ENCODE data around the gene NRP1. TPM values are rescaled to one million over a fixed set of nuclear protein-coding genes. Genes with fewer than 3 reads are reported as not detected.

The NRP1 gene
- total and polyA plus RNA-seq, 12 donors = 45.3 to 229 (median 157) TPM

- Histone ChIP-seq H3K9me3 (no peaks in the 10 kb centered on the region), H3K27me3 (no peaks in the 10 kb centered on the region), H3K36me3 (peaks cover 0 to 100% (median 56%) of the 10 kb centered on the region in 9 donors), H3K4me3 (no peak overlapping the region), H3K4me1 (peaks cover 3 to 81% (median 44%) of the 10 kb centered on the region in 9 donors), H3K27ac (peak overlapping the region in 3 of 10 donors; percentile 26 to 83 (median 30))
- DNase-seq (no peak), ATAC-seq (no peak)
- 92 to 95% methylated on average over 5 of the region's 5 CpGs for WGBS, 2 donors
- intact Hi-C loops (cut with DNase I) = loop anchor here in 8 of 10 donors (5.0 to 10.0 kb wide), 5 partner anchors 33 to 1435 kb away; partner anchors contain the start of gene NRP1 (in 1 of the 8)
- TF ChIP-seq CTCF (IDR thresholded peaks at IDR 0.05) = no peak
These were observed 134.7 kb downstream of the NRP1 start for GRCh38 chr10:33199731-33200232.

GRCh38 chr10:33198610-33199009, 135.9 kb downstream of the NRP1 start:
- intact Hi-C loops (cut with DNase I) = loop anchor here in 8 of 10 donors (5.0 to 10.0 kb wide), 5 partner anchors 34 to 1436 kb away; partner anchors contain the start of gene NRP1 (in 1 of the 8)
- Histone ChIP-seq H3K4me1 (peaks cover 7 to 88% (median 51%) of the 10 kb centered on the region in 9 donors), H3K9me3 (no peaks in the 10 kb centered on the region), H3K4me3 (no peak overlapping the region), H3K36me3 (peaks cover 0 to 100% (median 56%) of the 10 kb centered on the region in 9 donors), H3K27me3 (no peaks in the 10 kb centered on the region), H3K27ac (peak overlapping the region in 7 of 10 donors; percentile 21 to 83 (median 47))
- DNase-seq (no peak), ATAC-seq (no peak)
- 66 to 72% methylated on average over 2 of the region's 2 CpGs for WGBS, 2 donors
- TF ChIP-seq CTCF (IDR thresholded peaks at IDR 0.05) = no peak

GRCh38 chr10:33196710-33197491, 137.6 kb downstream of the NRP1 start:
- Histone ChIP-seq H3K36me3 (peaks cover 0 to 97% (median 44%) of the 10 kb centered on the region in 9 donors), H3K9me3 (no peaks in the 10 kb centered on the region), H3K27me3 (no peaks in the 10 kb centered on the region), H3K4me1 (peaks cover 13 to 96% (median 64%) of the 10 kb centered on the region in 9 donors), H3K4me3 (peak overlapping the region in 5 of 10 donors; percentile 8 to 24 (median 13)), H3K27ac (peak overlapping the region in 9 of 10 donors; percentile 50 to 83 (median 73))
- 41 to 58% methylated on average over 16 of the region's 16 CpGs for WGBS, 2 donors
- peak; percentile 24 to 50 for DNase-seq
- peak; percentile 42 to 76 (median 59) for ATAC-seq
- no peak for TF ChIP-seq CTCF (IDR thresholded peaks at IDR 0.05)
- intact Hi-C loops (cut with DNase I) = loop anchor here in 8 of 10 donors (2.0 to 10.0 kb wide), 6 partner anchors 35 to 1438 kb away; partner anchors contain the start of gene NRP1 (in 2 of the 8)

GRCh38 chr10:33196377-33196706, 138.1 kb downstream of the NRP1 start:
- no peak for TF ChIP-seq CTCF (IDR thresholded peaks at IDR 0.05)
- Histone ChIP-seq H3K36me3 (peaks cover 0 to 97% (median 38%) of the 10 kb centered on the region in 9 donors), H3K27me3 (no peaks in the 10 kb centered on the region), H3K4me1 (peaks cover 13 to 91% (median 63%) of the 10 kb centered on the region in 9 donors), H3K9me3 (no peaks in the 10 kb centered on the region), H3K4me3 (no peak overlapping the region), H3K27ac (peak overlapping the region in 9 of 10 donors; percentile 50 to 83 (median 73))
- DNase-seq (no peak), ATAC-seq (no peak)
- WGBS, 2 donors = 56 to 86% methylated on average over 3 of the region's 3 CpGs
- intact Hi-C loops (cut with DNase I) = loop anchor here in 8 of 10 donors (2.0 to 10.0 kb wide), 6 partner anchors 36 to 1438 kb away; partner anchors contain the start of gene NRP1 (in 2 of the 8)
